Measurements from ENCODE around the gene PADI1.

The PADI1 gene

GRCh38 chr1:17181781-17182464 lies 23.0 kb upstream of the PADI1 start:
- H3K4me3 ChIP-seq (ENCODE audit: low read depth in 1 of 5, low read length in 5 of 5): no peak overlapping the region
- no peaks in the 10 kb centered on the region for H3K27me3 ChIP-seq (ENCODE audit: control insufficient read depth in 5 of 5, insufficient read depth in 4 of 5, low read length in 5 of 5)
- no peak overlapping the region for H3K27ac ChIP-seq (ENCODE audit: low read depth, low read length)
- H3K9ac ChIP-seq (ENCODE audit: low read length in 5 of 5): no peak overlapping the region
- H3K9me3 ChIP-seq (ENCODE audit: control insufficient read depth in 5 of 5, low read length in 5 of 5): no peaks in the 10 kb centered on the region
- H3K4me1 ChIP-seq (ENCODE audit: control insufficient read depth in 5 of 5, insufficient read depth in 5 of 5, low read length in 5 of 5): peaks cover 0 to 17% (median 3%) of the 10 kb centered on the region in 5 donors
- H3K36me3 ChIP-seq (ENCODE audit: control insufficient read depth in 5 of 5, insufficient read depth in 5 of 5, low read length in 5 of 5): no peaks in the 10 kb centered on the region

- Histone ChIP-seq H3K27me3 (ENCODE audit: control insufficient read depth in 5 of 5, insufficient read depth in 4 of 5, low read length in 5 of 5) (no peaks in the 10 kb centered on the region), H3K9ac (ENCODE audit: low read length in 5 of 5) (no peak overlapping the region), H3K9me3 (ENCODE audit: control insufficient read depth in 5 of 5, low read length in 5 of 5) (peaks cover 0 to 2% (median 0%) of the 10 kb centered on the region in 5 donors), H3K4me1 (ENCODE audit: control insufficient read depth in 5 of 5, insufficient read depth in 5 of 5, low read length in 5 of 5) (peaks cover 0 to 17% (median 3%) of the 10 kb centered on the region in 5 donors), H3K4me3 (ENCODE audit: low read depth in 1 of 5, low read length in 5 of 5) (no peak overlapping the region), H3K36me3 (ENCODE audit: control insufficient read depth in 5 of 5, insufficient read depth in 5 of 5, low read length in 5 of 5) (no peaks in the 10 kb centered on the region), H3K27ac (ENCODE audit: low read depth, low read length) (no peak overlapping the region)
Observed at GRCh38 chr1:17183388-17184160, 21.4 kb upstream of the PADI1 start.

DNA sequence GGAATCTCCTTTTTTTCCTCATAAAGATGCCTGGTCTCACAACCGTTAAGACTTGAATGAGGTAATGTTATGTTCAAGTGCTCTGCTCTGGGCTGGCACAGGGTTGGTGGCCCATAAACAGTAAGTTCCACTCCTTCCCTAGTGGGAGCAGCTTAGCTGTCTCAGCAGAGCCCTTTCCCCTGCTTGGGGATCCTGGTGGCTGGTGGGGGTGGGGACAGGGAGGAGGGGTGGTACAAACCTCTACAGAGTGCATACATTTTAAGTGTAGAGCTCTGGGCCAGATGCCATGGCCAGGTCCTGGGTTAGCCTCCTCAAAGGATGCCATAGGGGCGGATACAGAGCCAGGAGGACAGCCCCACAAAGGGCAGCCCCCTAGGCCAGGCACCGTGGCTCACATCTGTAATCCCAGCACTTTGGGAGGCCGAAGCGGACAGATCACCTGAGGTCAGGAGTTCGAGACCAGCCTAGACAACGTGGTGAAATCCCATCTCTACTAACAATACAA lies 20.7 kb upstream of the PADI1 start:
- H3K9ac ChIP-seq (ENCODE audit: low read length in 5 of 5): no peak overlapping the region
- peaks cover 0 to 6% (median 0%) of the 10 kb centered on the region in 5 donors for H3K9me3 ChIP-seq (ENCODE audit: control insufficient read depth in 5 of 5, low read length in 5 of 5)
- no peaks in the 10 kb centered on the region for H3K36me3 ChIP-seq (ENCODE audit: control insufficient read depth in 5 of 5, insufficient read depth in 5 of 5, low read length in 5 of 5)
- no peak overlapping the region for H3K4me3 ChIP-seq (ENCODE audit: low read depth in 1 of 5, low read length in 5 of 5)
- no peak overlapping the region for H3K27ac ChIP-seq (ENCODE audit: low read depth, low read length)
- peaks cover 0 to 17% (median 3%) of the 10 kb centered on the region in 5 donors for H3K4me1 ChIP-seq (ENCODE audit: control insufficient read depth in 5 of 5, insufficient read depth in 5 of 5, low read length in 5 of 5)
- no peaks in the 10 kb centered on the region for H3K27me3 ChIP-seq (ENCODE audit: control insufficient read depth in 5 of 5, insufficient read depth in 4 of 5, low read length in 5 of 5)

GRCh38 chr1:17184822-17185484 lies 20.0 kb upstream of the PADI1 start:
- Histone ChIP-seq H3K27ac (ENCODE audit: low read depth, low read length) (no peak overlapping the region), H3K9me3 (ENCODE audit: control insufficient read depth in 5 of 5, low read length in 5 of 5) (peaks cover 0 to 6% (median 0%) of the 10 kb centered on the region in 5 donors), H3K9ac (ENCODE audit: low read length in 5 of 5) (no peak overlapping the region), H3K4me1 (ENCODE audit: control insufficient read depth in 5 of 5, insufficient read depth in 5 of 5, low read length in 5 of 5) (peaks cover 0 to 17% (median 3%) of the 10 kb centered on the region in 5 donors), H3K4me3 (ENCODE audit: low read depth in 1 of 5, low read length in 5 of 5) (no peak overlapping the region), H3K36me3 (ENCODE audit: control insufficient read depth in 5 of 5, insufficient read depth in 5 of 5, low read length in 5 of 5) (no peaks in the 10 kb centered on the region), H3K27me3 (ENCODE audit: control insufficient read depth in 5 of 5, insufficient read depth in 4 of 5, low read length in 5 of 5) (no peaks in the 10 kb centered on the region)

GRCh38 chr1:17185485-17185860 lies 19.5 kb upstream of the PADI1 start:
- H3K36me3 ChIP-seq (ENCODE audit: control insufficient read depth in 5 of 5, insufficient read depth in 5 of 5, low read length in 5 of 5): no peaks in the 10 kb centered on the region
- H3K27me3 ChIP-seq (ENCODE audit: control insufficient read depth in 5 of 5, insufficient read depth in 4 of 5, low read length in 5 of 5): peaks cover 0 to 2% (median 0%) of the 10 kb centered on the region in 5 donors

GRCh38 chr1:17186216-17186909 lies 18.6 kb upstream of the PADI1 start:
- Histone ChIP-seq H3K9me3 (ENCODE audit: control insufficient read depth in 5 of 5, low read length in 5 of 5) (peaks cover 0 to 6% (median 0%) of the 10 kb centered on the region in 5 donors), H3K27me3 (ENCODE audit: control insufficient read depth in 5 of 5, insufficient read depth in 4 of 5, low read length in 5 of 5) (peaks cover 0 to 2% (median 0%) of the 10 kb centered on the region in 5 donors), H3K36me3 (ENCODE audit: control insufficient read depth in 5 of 5, insufficient read depth in 5 of 5, low read length in 5 of 5) (no peaks in the 10 kb centered on the region), H3K9ac (ENCODE audit: low read length in 5 of 5) (no peak overlapping the region), H3K4me3 (ENCODE audit: low read depth in 1 of 5, low read length in 5 of 5) (no peak overlapping the region), H3K27ac (ENCODE audit: low read depth, low read length) (no peak overlapping the region), H3K4me1 (ENCODE audit: control insufficient read depth in 5 of 5, insufficient read depth in 5 of 5, low read length in 5 of 5) (peaks cover 0 to 17% (median 3%) of the 10 kb centered on the region in 5 donors)

More at GRCh38 chr1:17185485-17185860, 19.5 kb upstream of the PADI1 start:
- H3K4me1 ChIP-seq (ENCODE audit: control insufficient read depth in 5 of 5, insufficient read depth in 5 of 5, low read length in 5 of 5): peaks cover 0 to 17% (median 3%) of the 10 kb centered on the region in 5 donors
- H3K9me3 ChIP-seq (ENCODE audit: control insufficient read depth in 5 of 5, low read length in 5 of 5): peaks cover 0 to 6% (median 0%) of the 10 kb centered on the region in 5 donors
- no peak overlapping the region for H3K9ac ChIP-seq (ENCODE audit: low read length in 5 of 5)
- H3K27ac ChIP-seq (ENCODE audit: low read depth, low read length): no peak overlapping the region
- H3K4me3 ChIP-seq (ENCODE audit: low read depth in 1 of 5, low read length in 5 of 5): no peak overlapping the region

DNA sequence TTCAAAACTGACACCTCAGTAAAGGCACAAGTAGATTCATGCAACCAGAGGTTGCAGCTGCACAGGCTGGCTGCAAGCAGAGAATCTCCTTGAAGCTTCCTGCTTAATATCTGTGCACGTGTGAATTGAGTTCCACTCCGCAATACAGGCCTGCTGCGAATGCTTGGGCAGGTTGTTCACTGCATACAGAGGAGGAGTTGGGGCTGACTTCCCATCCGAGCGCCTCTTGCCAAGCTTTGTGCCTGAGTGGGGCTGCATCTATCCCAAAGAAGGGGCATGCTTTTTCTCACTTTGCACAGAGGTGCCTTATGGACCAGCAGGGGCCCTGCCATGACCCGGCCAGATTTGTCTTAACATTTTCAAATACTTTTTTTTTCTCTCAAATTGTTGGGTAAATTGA lies 17.9 kb upstream of the PADI1 start:
- Histone ChIP-seq H3K9ac (ENCODE audit: low read length in 5 of 5) (no peak overlapping the region), H3K27me3 (ENCODE audit: control insufficient read depth in 5 of 5, insufficient read depth in 4 of 5, low read length in 5 of 5) (peaks cover 0 to 2% (median 0%) of the 10 kb centered on the region in 5 donors), H3K27ac (ENCODE audit: low read depth, low read length) (no peak overlapping the region), H3K4me1 (ENCODE audit: control insufficient read depth in 5 of 5, insufficient read depth in 5 of 5, low read length in 5 of 5) (peaks cover 0 to 17% (median 3%) of the 10 kb centered on the region in 5 donors), H3K4me3 (ENCODE audit: low read depth in 1 of 5, low read length in 5 of 5) (no peak overlapping the region), H3K36me3 (ENCODE audit: control insufficient read depth in 5 of 5, insufficient read depth in 5 of 5, low read length in 5 of 5) (no peaks in the 10 kb centered on the region), H3K9me3 (ENCODE audit: control insufficient read depth in 5 of 5, low read length in 5 of 5) (peaks cover 0 to 6% (median 0%) of the 10 kb centered on the region in 5 donors)

DNA sequence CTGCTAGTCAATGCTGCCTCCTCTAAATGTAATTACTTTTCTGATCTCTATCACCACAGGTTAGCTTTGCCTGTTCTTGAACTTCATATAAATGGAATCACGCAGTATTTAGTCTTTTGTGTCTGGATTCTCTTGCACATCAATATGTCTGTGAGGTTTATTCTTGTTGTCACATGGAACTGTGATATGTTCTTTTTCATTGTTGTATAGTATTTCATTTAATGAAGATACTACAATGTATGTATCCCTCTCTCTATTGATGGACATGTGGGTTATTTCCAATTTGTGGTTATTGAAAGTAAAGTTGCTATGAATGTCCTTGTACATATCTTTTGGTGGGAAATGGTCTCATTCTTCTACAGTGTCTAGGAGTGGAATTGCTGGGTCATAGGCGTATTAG lies 16.7 kb upstream of the PADI1 start:
- Histone ChIP-seq H3K9ac (ENCODE audit: low read length in 5 of 5) (no peak overlapping the region), H3K4me3 (ENCODE audit: low read depth in 1 of 5, low read length in 5 of 5) (no peak overlapping the region), H3K4me1 (ENCODE audit: control insufficient read depth in 5 of 5, insufficient read depth in 5 of 5, low read length in 5 of 5) (peaks cover 0 to 23% (median 8%) of the 10 kb centered on the region in 5 donors), H3K27ac (ENCODE audit: low read depth, low read length) (no peak overlapping the region), H3K27me3 (ENCODE audit: control insufficient read depth in 5 of 5, insufficient read depth in 4 of 5, low read length in 5 of 5) (peaks cover 0 to 6% (median 0%) of the 10 kb centered on the region in 5 donors), H3K36me3 (ENCODE audit: control insufficient read depth in 5 of 5, insufficient read depth in 5 of 5, low read length in 5 of 5) (no peaks in the 10 kb centered on the region), H3K9me3 (ENCODE audit: control insufficient read depth in 5 of 5, low read length in 5 of 5) (peaks cover 0 to 6% (median 0%) of the 10 kb centered on the region in 5 donors)

DNA sequence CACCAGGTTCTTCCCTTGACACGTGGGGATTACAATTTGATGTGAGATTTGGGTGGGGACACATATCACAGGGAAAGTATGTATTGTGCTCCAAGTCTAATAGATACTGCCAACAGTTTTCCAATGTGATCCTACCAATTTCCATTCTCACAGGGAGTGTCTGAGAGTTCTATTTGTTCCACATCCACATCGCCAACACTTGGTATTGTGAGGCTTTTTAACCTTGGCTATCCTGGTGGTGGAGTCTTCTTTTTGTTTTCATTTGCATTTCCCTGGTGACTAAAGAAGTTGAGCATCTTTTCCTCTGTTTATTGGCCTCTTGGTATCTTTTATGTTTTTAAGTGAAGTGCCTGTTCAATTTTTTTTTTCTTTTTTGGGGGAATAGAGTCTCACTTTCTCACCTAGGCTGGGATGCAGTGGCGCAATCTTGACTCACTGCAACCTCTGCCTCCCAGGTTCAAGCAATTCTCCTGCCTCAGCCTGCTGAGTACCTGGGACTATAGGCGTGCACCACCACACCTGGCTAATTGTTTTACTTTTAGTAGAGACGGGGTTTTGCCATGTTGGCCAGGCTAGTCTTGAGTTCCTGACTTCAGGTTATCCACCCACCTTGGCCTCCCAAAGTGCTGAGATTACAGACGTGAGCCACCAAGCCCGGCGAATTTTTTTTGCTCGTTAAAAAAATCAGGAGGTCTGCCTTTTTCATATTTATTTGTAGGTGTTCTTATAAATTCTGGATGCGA lies 15.9 kb upstream of the PADI1 start:
- Histone ChIP-seq H3K4me1 (ENCODE audit: control insufficient read depth in 5 of 5, insufficient read depth in 5 of 5, low read length in 5 of 5) (peaks cover 0 to 23% (median 8%) of the 10 kb centered on the region in 5 donors), H3K9me3 (ENCODE audit: control insufficient read depth in 5 of 5, low read length in 5 of 5) (peaks cover 0 to 6% (median 0%) of the 10 kb centered on the region in 5 donors), H3K36me3 (ENCODE audit: control insufficient read depth in 5 of 5, insufficient read depth in 5 of 5, low read length in 5 of 5) (no peaks in the 10 kb centered on the region), H3K9ac (ENCODE audit: low read length in 5 of 5) (no peak overlapping the region), H3K27ac (ENCODE audit: low read depth, low read length) (no peak overlapping the region), H3K4me3 (ENCODE audit: low read depth in 1 of 5, low read length in 5 of 5) (no peak overlapping the region), H3K27me3 (ENCODE audit: control insufficient read depth in 5 of 5, insufficient read depth in 4 of 5, low read length in 5 of 5) (peaks cover 0 to 8% (median 0%) of the 10 kb centered on the region in 5 donors)
